OCI-M2 (cell line): ENCODE results near the gene MRRF.

ENCODE experiments used
- DNase-seq: peaks from one replicate; lab custom pipeline; 2025; ENCODE audit not compliant: unreplicated experiment; lab: John Stamatoyannopoulos, UW

The MRRF gene

DNA sequence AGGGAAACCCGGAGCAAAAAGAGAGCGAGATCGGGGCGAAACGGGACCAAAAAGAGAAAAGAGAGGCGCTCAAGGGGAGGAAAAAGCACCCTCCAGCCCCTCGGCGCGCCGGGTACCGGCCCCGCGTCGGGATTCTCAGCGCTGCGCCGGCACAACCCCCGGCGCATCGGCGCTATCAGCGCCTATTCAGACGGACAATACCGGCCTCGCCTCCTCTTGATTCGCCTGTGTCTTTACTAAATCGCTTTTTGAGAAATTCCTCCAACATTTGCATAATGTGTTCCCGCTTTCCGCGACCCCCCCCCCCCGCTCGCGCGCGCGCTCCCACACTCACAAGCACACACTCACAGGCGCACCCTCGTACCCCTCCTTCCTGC is 36.5 kb upstream of the MRRF start:
- no peak for DNase-seq

DNA sequence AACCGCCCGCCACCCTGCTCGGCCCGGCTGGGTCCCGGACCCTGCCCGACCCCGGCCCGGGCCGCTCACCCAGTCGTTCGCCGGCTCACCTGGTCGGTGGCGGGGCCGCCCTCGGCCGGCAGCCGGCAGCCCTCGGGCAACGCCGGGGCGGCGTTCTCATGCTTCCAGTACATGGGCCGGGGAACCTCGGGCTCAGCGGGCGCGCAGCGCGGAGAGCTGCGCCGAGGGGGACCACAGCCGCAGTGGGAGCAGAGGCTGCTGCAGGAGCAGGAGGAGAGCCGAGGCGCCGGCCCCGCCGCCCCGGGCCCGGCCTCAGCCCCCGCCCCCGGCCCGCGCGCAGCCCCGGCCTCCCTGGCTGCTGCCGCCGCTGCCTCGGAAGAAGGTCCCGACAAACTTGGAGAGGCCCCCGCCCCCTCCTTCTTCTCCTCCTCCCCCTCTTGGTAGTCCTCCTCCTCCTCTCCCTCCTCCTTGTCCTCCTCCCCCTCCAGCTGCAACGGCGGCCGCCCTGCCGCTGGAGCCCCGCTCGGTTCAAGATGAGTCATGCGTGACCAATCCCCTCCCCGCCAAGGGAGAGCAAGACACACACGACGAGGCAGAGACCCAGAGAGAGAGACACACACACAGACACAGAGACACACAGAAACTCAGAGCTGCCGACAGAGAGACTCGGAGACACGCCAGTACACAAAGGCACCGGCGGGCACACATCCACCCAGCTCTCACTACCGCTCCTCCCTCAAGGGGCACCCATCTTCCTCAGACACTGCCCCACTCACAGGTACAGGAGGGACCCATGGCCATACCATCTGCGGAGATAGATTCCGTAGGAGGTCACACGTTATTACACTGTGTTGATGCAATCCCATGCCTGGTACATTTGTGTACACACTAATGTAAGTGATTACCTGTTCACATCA is 35.9 kb upstream of the MRRF start, which contains the start of gene LHX6:
TSS of gene LHX6 (minus strand) at position 390 of the 917 bp plus-strand sequence. CDS start at position 173, 217 bp downstream.
- no peak for DNase-seq

DNA sequence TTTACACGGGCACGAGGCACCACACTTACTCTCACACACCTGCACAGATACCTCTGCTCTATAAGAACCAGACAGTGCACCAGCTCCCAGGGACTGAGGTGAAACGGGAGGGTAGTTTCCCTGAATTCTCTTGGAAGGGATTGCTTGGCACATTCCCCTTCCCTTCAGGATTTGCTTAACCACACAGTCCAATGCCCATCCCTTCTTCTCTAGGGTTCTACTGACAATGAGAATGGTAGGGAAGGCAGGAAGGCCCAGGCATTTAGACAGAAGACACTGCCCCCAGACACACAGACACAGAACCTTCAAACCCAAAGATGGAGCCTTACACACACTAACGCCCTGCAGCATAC is 35.2 kb upstream of the MRRF start:
- no peak for DNase-seq

DNA sequence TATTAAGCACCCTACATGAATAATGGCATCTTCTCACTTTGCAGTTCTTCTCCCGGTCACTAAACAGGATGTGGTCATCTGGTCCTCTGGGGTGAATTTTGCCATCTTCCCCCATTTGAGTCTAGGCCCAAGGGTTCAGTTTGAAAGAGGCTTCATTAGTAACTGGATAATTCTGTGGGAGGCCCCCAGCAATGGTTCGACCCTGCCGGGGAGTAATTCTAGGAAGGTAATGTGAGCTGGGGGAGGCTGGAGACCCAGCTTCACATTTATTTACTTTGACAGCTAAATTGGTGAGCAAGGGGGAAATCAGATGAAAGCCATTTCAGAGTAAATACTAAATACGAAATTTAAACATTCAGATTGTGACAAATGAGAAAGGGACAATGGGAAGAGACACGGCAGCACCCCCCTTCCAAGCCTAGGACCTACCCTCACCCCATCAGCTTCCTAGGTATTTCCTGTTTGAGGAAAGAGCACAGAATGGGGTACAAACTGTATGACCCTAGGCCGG is 31.8 kb upstream of the MRRF start:
- DNase-seq, result no peak

DNA sequence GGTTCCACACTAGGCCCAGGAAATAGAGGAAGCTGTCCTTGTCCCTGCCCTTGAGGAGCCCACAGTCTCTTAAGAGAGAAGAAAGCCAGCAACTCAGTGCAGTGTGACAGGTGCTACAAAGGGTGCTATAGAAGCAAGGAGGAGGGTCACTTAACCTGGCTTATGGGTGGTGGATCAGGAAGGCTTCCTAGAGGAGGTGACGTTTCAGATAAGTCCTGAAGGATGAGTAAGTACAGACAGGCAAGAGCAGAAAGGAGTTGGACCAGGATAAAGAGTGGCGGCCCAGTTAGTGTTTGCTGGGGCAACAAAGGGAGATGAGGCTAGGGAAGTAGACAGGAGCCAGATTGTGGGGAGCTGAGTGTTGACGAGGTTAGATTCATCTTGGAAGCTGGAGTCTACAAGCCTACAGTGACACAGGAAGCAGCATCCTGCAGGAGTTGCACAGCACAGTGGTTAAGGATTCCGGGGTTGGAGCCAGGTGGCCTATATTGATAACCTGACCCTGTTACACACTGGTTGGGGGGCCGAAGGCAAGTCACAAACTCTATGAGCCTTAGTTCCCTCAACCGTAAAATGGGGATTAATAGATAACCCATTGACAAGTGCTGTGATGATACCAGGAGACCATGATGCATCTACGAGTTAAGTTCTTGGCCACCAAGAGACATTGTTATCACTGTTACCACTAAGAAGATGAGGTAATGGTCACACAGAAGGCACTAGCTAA is 30.5 kb upstream of the MRRF start:
- no peak for DNase-seq

DNA sequence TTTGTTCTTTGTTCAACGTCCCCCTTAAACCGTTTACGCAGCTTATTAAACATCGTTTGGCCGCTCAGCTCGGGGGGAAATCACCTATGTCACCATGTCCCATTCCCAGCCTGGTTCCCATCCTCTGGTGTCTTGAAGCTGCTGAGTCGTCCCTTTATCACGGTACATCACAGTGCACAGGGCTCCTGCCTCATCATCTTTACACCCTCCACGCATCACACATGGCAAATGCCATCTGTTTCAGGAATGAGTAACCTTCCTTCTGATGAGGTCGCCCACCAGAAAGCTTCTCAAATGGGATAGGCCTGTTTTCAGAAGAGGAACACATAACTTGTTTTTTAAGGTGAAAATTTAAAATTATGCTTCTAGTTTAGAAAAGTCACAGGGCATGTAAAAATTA is 28.0 kb upstream of the MRRF start:
- DNase-seq, result no peak

DNA sequence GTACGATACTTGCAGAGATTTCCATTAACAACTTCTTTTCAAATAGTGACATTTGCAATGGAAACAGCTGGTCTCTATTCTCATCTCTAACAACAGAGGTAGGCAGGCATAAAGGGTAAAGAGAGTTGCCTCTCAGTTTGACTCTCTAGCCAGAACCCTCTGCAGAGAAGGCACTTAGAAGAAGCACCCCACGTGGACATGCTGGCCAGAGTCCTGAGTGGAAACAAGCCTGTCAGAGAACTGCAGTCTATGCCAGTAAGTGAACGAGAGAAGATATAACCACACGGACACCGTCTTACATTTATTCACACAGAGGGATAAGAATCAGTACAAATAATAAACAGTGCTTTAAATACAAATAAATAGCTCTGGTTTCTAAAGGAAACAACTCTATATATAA is 25.0 kb upstream of the MRRF start:
- no peak for DNase-seq

DNA sequence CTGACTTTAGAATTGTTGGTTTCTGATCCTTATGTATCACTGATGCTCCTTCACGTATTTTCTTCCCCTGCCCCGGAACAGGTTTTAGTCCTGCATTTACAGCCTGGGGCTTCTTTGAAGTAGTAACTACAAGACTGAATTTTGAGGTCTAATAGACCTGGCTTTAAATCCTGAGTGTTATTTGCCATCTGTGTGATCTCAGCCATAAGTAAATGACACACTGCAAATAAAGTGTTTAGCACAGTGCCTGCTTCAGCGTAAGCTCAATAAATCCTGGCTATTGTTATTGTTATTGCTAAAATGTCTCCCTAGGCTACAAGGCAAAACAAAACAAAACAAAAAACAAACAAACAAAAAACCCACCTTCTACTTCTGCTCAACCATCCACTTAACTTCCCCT is 20.3 kb upstream of the MRRF start:
- DNase-seq, result no peak

DNA sequence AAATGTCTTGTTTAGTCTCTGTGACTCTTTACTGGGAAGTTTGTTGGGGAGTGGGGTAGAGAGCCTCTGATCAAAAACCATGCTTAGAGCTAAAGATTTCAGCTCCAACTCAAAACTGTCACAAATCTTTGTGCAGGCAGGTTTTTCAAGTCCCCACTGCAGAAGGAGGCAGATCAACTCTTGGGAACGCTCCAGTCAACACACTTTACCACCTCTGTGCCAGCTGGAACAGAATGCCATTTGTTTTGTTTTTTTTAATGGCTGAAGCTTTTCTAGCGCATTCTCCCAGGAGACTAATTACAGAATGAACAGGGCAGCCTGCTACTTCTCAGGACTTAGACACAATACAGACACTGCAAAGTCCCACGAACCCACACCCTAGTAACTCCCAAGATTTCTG is 18.0 kb upstream of the MRRF start:
- DNase-seq, result no peak

DNA sequence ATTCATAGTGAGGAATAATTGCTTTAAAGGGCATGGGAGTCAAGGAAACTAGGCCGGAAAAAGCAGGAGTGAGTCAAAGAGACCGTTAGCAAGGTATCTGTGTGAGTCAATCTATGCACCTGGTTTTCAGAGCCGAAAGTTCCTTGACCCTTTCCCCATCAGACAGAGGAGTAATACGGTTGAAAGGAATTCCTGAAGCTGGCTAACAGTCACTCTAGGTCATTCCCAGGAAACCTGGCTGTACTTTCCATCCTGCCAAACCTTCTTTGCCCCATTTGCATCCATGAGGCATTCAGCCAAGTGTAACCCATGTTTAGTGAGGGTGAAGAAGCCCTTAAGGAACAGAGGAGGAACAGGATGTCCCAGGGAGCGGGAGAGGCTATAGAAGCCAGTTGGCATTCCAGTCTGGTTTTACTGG is 16.2 kb upstream of the MRRF start:
- no peak for DNase-seq

DNA sequence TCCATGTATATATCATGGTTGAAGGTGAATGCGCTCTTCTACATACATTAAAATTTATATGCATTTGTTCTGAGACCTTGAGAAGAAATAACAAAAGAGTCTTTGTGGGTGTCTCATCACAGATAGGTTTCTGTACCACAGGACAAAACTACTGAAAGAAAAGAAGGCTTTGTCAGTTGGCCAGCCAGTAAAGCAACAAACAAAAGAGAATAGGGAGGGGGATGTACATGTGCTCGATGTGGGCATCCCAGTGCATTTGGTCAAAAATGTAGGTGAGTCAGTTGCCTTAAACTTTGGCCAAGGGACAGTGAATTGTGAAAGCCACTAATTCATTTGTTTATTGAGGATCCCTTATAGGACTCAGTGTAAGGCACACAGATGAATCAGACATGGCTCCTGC is 13.3 kb upstream of the MRRF start:
- no peak for DNase-seq

DNA sequence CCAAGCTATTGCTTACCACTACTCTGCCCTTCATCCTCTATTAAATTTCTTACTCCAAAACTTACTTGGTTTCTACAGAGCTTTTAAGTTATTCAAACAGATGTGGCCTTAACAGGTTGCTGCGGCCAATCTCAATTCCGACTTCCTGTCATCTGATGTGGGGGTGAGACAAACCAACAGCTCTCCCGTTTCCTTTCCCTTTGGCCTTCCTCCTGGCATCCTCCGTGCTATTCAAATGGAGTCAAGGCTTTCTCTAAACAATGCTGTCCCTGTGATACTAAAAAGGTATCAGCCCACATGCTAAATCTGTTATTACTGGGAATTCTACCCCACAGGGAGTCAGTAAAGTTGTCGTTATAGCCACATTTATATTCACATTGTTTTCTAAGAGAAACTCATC is 11.9 kb upstream of the MRRF start:
- DNase-seq, result no peak

DNA sequence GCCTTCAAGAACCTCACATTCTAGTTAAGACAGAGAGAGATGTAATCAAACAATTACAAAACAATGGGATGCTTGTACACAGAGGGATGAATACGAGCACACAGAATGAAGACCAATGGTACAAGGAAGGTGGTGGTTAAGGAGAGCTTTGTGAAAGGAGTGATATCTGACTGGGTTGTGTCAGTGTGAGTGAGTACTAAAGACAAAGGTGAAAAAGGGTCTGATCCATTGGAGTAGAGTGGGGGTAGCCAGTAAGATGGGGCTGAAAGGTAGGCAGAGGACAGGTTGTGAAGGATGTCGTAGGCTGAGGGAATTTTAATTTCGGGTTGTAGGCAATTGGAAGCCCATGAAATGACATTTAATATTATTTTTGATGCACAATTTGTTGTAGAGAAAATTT is 9.9 kb upstream of the MRRF start:
- DNase-seq, result no peak

DNA sequence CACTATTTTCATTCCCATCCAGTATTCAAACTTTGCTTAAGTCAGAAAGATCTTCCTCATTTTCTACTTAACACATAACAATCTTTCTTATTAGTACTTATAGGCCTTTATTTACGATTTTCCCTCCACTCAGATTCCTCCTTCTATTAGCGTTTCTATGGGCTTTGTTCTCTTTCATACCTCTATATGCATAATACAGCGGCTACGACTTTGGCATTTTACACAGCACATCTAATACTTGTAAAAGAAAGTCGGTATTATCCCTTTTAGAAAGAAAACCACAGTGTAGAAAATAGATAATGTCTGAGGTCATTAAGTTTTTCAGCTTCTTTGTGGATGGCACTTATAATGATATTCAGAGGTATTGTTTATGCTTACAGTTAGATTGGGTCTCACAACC is 8.5 kb upstream of the MRRF start:
- no peak for DNase-seq

DNA sequence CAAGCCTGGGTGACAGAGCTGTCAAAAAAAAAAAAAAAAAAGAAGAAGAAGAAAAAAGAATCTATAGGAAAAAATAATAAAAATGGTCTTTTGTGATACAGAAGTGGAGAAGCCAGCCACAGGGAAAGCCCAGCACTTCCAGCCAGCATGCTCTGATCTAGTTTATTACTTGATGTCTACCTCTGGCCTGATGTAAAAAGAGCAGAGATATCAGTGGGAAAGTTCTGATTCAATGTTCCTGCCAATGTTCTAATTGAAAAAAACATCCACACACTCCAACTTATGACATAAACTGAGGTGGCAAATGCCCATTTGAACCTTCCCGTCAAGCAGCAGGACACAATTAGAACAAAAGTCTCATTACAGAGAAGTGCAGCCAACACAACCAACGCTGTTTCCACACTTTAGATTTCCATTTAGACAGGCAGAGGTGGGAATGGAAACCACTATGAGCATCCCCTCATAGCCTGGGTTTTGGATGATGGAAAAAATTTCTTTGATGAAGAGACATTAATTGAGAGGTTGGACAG is 5.7 kb upstream of the MRRF start:
- DNase-seq, result no peak

DNA sequence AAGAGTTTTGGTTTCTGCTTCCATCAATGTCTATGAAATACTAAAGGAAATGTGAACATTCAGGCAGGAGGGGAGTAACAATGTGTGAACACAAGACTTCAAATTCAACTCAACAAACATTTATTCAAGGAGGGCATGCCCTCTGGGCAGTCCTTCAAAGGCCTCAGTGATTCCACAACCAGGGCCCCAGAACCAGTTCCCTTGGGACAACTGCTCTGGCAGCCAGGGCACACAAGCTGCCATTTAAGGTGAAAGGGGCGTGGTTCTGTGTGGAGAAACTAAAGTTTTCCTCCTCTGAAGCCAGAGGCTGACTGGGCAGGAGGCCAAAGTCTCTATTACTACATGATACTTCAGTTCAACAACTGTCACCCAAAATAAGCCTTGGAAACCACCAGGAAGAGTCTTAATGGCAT is 3.2 kb upstream of the MRRF start:
- no peak for DNase-seq

DNA sequence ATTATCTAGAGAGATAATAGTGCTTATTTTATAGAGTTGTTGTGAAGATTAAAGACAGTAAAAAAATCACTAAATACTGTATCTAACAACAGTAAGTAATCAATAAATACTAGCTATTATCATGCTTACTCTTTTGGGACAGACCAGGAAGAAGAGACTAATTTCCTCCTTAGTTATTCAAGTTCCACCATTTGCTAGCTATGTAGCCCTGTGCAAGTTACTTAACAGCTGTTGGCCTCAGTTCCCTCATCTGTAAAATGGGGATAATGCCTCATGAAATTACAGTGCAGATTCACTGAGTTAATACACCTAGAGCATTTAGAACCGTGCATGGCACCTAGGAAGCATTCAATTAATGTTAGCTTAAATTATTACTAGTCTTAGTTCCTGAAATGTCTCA is 2.6 kb upstream of the MRRF start:
- DNase-seq, result no peak

DNA sequence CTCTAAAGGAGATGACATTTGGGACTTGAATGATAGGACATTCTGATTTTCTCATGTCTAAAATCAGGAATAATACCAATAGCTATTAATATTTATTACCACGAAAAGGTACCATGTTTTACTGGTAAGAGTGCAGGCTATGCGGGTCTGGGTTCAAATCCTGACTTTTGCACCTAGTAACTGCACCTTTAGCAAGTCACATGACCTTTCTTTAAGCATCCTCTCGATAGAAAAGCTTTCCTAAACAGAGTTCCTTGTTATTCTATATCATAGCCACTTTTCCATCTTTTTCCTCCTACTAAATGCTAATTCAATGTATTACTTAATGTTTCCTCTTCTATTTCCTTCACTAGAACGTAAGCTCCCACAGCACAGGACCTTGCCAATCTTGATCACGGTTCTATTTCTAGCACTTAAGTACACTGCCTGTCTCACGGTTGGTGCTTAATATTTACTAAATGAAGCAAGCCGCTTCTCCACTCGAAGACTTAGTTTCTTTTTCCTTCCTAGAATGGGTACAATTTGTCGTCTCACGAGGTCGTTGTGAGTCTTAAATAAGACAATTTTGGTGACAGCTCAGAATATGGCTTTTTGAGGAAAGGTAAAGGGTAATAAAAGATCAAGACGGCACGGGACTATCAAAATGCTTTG is 858 bp upstream of the MRRF start:
- DNase-seq, result no peak

DNA sequence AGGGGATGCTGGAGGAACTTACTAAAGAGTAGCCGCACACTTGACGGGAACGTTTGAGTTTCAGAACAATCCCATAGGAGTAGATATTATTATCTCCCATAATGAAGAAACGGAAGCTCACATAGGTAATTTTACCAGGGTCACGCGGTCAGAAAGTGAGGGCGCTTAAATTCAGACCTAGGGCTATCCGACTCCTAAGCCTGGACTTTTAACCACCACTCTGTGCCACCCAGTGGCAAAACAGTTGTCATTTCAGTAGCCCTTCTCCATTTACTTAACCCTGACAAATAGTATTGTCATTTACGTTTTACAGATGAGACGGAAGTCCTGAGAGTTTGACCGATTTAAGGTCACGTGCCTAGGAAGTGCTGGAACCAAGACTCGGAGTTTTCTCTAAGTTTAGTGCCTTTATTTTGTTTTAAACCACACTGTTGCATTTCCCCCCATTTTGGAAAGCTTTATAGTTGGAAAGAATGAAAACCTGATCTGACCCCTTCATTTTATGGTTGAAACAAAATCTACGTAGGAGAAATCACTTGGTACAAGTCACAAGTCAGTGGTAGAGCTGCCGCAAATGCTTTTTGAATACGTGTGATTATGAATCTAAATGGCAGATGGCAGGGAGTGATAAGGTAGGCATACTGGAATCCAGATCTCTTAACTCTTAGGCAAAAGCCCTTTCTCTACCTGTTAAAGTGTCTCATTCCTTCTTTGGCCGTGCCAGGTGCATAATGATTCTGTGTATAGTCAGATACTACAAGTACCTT is 650 bp downstream of the MRRF start:
- DNase-seq, result no peak

DNA sequence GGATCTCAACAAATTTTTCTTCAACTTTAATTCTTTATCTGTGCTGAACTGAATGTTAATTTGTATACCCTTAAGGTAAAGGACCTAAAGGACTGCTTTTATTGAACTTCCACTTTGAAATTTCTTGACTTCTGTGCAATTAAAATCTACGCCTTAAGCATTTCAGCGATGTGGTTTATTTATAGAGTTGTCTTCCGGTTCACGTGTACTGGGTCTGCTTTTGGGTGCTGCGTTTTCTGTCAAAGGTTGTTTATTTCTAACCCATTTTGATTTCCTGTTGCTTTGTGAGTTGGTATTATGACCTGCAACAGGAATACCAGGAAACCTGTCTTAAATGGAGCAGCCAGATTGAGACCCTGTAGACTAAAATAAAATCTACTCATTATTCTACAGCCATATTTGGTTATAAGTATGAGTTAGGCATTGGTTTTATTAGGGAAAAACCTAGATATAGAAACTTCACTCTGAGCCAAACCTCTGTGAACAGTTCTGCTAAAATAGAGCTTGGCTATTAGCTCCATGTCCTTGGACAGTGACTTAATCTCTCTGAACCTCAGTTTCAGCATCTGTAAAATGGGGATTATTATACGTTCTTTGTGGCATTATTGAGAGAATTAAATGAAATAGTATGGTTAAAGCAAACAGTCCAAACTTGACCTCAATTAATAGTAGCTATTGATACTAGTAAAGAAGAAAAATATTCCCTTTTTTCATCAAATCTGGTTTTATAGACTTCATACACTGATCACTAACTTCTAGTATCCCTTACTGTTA is 3.5 kb downstream of the MRRF start:
- no peak for DNase-seq
